K562 treated with DMSO at 1 percent for 24 hours (cell line): Measurements from ENCODE around the gene CXADR. TPM values are rescaled to one million over a fixed set of nuclear protein-coding genes. Genes with fewer than 3 reads are reported as not detected.

Experiments used
- total RNA-seq: library from RNA; unstranded; fragments of 300-600 nt; gene quantifications from 2 replicates; pipeline ENCODE4 v1.2.3, GENCODE V29; 2022; ENCODE audit warnings: low read depth; ENCODE audit not compliant: insufficient read depth

Gene CXADR
- 0.37 TPM in 1 of 2 replicates, not detected in the other for total RNA-seq

DNA sequence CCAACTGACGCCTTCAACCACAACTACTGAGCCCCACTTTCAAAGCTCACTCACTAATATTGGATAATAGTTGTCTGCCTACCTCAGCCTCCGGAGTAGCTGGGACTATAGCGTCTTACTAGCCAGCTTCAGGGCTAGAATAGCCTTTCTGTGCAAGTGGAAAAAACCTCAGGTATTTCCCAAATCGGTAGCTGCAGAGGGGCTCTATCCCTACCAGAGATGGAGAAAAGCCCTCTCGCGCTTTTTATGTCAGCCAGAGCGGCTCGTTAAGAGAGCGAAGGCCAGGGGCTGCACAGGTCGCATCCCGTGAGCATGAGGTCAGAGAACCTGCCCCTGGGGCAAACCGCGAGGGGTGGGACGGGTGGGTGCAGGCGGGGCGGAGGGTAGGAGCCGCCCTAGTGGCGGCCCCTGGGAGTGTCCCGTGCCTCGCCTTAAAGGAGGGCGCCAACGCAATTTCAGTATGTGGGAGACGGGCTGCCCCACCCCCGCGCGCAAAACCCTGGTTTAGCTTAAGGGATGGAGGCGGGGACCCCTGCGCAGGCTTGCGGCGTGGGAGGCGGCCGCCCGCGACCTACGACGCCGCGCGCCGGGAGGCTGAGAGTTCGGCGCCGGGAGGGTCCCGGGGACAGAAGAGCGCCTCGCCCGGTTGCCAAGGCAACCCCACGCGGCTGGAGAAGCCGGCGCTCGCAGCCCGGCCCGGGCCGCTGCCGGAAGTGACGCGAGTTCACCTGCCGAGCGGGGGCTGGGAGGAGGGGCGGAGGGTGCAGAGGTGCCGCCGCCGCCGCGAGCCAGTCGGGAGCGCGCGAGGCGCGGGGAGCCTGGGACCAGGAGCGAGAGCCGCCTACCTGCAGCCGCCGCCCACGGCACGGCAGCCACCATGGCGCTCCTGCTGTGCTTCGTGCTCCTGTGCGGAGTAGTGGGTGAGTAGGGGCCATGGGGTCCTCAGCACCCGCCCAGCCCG lies at the start of gene CXADR:
Gene CXADR, plus strand, starts transcription at position 791 of the 961 bp plus-strand sequence. Its CDS starts 87 bp downstream, at position 878.

GRCh38 chr21:17612565-17613241 lies 99.9 kb downstream of the CXADR start, which contains the start of gene BTG3:
BTG3 (minus strand) TSS chr21:17612901; CDS start chr21:17609144, 3,757 bp downstream.

Other genes with a start within 250 kb of the CXADR start
- 11.9 and 13.9 TPM in 2 replicates for gene BTG3, start 99.9 kb downstream of the CXADR start, total RNA-seq